Measurements from ENCODE around the gene SLC20A1.

- TF ChIP-seq CTCF (IDR thresholded peaks at IDR 0.05 in 2 of 3, conservative IDR thresholded peaks at IDR 0.05 in 1 of 3; ENCODE audit: borderline replicate concordance in 1 of 3, insufficient read depth in 1 of 3, low read depth in 2 of 3, low read length in 2 of 3) (no peak), SRF (IDR thresholded peaks at IDR 0.05; ENCODE audit: low read depth) (no peak), POLR2A (IDR thresholded peaks at IDR 0.05; ENCODE audit: borderline replicate concordance, extremely low read depth, insufficient read depth, insufficient read length) (no peak), POLR2AphosphoS5 (IDR thresholded peaks at IDR 0.05; ENCODE audit: low read depth, low read length) (no peak)
Observed at GRCh38 chr2:112691881-112692281, 46.1 kb downstream of the SLC20A1 start.
